Measurements from ENCODE around the gene RTN4.

RTN4 gene

DNA sequence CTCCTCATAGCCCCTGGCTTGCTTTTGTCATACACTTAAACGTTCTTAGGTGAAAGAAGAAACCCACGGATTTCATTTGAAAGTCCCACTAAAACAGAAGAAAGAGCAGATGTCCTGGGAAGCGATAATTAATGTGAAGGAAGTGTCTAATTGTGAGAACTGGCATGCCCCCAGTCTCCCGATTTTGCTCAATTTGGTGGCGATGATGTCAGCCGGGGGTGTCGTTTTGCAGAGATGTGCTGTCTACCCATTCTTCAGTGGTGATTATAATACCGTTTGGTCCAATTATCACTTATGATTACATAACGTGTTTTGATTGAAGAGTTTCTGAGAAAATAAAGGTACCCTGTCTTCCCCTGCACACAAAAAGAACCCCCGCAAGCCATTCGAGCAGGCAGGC is 103.1 kb downstream of the RTN4 start:
- no peak for TF ChIP-seq CTCF (IDR thresholded peaks at IDR 0.05; ENCODE audit: low read depth, low read length, missing control alignments)
- no peak overlapping the region for H3K4me3 ChIP-seq (ENCODE audit: low read depth, low read length)
- DNase-seq (ENCODE audit: low read depth): no peak

- no peak for TF ChIP-seq CTCF (IDR thresholded peaks at IDR 0.05; ENCODE audit: low read depth, low read length, missing control alignments)
- DNase-seq (ENCODE audit: low read depth): no peak
- no peak overlapping the region for H3K4me3 ChIP-seq (ENCODE audit: low read depth, low read length)
Measured at GRCh38 chr2:54946220-54946805, 103.9 kb downstream of the RTN4 start.

DNA sequence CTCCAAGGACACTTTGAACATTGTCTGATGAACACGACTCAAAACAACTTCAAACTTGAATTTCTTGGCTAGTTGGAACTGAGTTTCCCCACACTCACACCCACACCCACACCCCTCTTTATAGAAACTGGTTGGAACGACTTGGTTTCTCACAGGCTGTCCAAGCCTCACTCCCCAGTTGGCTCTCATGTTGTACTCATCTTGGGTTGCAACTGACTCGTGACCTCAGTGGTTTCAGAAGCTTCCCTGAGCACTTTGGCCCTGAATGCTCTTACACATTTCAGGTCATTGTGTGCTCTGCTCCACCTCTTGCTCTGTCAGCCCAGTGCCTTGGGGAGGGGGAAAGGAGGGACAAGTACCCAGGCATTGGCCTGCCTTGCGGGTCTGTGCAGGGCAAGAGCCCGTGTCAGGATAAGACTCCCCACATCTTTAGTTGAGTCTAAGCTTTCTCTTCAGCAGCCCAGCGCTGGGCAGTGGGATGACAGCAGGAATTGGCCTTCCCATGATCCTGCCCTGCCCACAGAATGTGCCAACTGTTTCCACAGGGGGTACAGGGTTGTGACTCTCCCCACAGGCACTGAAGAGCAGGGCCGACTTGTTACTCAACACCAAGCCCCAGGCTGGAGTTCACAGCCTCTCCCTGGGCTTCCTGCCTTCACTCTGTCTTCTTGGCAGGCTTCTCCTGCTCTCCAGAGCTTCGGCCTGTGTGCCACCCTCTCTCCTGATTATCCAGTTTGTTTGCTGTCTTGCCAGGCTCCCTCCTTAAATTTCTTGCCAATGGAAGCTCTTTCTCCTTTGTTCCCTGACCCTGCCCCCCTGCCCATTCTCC is 104.6 kb downstream of the RTN4 start:
- no peak for TF ChIP-seq CTCF (IDR thresholded peaks at IDR 0.05; ENCODE audit: low read depth, low read length, missing control alignments)
- peak; percentile 16 for DNase-seq (ENCODE audit: low read depth)
- no peak overlapping the region for H3K4me3 ChIP-seq (ENCODE audit: low read depth, low read length)

DNA sequence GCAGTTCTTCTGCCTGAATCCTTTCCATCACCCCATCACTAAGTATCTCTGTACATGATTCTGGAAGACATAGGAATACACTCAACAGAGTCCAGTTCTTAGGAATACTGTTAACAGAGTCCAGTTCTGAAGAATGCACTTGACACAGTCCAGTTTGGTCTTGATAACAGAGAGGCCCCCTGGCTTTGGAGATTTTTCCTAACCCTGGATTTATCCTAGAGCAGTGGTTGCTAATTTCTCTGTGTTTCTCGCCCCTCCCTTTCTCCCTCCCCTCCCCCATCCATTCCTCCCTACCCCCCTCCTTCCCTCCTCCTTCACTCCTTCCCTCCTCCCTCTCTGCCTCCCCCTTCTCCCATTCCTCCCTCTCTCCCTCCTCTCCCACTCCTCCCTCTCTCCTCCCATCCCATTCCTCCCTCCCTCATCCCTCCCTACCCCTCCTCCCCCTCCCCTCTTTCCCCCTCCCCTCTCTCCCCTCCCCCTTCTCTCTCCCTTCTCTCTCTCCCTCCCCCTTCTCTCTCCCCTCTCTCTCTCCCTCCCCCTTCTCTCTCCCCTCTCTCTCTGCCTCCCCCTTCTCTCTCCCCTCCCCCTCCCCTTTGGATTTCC is 105.4 kb downstream of the RTN4 start:
- no peak overlapping the region for H3K4me3 ChIP-seq (ENCODE audit: low read depth, low read length)
- no peak for DNase-seq (ENCODE audit: low read depth)
- TF ChIP-seq CTCF (IDR thresholded peaks at IDR 0.05; ENCODE audit: low read depth, low read length, missing control alignments): no peak

GRCh38 chr2:54942373-54942772 is 107.9 kb downstream of the RTN4 start:
- TF ChIP-seq CTCF (IDR thresholded peaks at IDR 0.05; ENCODE audit: low read depth, low read length, missing control alignments): no peak
- no peak for DNase-seq (ENCODE audit: low read depth)

DNA sequence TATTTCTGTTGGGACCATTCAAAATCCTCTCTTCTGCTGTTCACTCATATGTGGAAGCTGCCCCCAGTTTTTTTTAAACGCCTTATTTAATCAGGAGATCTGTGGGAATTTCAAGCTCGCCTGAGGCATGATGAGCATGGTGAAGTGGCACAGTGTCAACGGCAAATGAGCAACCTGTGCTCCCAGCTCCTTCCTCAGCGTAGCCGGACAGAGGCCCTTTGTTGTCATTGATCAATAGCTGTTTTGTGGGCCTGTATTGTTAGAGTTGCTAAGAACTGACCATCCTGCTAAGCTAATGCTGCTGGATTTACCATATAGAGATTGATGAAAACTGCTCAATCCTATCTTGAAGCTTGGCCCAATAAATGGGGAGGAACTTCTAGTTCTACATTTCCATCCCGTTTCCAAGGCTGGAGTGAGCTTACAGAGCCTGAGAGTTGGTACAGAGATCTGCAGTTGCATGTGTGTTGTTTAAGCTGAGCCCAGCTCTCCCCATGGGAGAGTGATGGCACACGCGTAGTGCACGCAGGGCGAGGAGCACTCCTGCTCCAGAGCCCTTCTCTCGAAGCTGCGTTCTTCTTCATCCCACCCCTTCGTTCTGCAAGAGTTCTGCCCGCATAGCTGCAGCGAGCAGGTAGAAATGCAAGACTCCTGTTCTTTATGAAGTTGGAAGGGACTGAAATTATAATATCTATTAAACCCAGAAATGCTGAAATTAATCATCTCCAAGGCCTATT is 108.8 kb downstream of the RTN4 start:
- no peak for DNase-seq (ENCODE audit: low read depth)
- H3K4me3 ChIP-seq (ENCODE audit: low read depth, low read length): no peak overlapping the region
- TF ChIP-seq CTCF (IDR thresholded peaks at IDR 0.05; ENCODE audit: low read depth, low read length, missing control alignments): no peak

More at GRCh38 chr2:54942373-54942772, 107.9 kb downstream of the RTN4 start:
- no peak overlapping the region for H3K4me3 ChIP-seq (ENCODE audit: low read depth, low read length)

Measured in GM12864 (cell line).